ENCODE data around the gene CLSTN1.

The CLSTN1 gene

DNA sequence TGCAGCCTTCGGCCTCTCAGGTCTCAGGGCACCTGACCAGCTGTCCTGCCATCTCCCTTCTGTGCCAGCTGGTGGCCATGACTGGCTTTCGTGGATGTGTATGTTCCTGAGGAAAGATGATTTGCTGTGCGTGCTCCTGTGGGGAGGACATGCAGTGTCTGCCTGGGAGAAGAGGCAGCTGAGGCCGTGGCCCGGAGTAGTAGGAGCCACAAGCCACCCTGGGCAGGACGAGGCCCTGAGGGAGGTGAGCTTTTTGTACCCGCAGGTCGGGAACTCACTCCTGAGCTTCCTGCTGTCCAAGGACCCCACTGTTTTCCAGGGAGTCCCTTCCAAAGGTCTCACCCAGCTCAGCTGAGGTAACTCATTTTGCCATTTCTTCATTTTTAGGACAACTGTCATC lies 113.7 kb downstream of the CLSTN1 start:
- no peak for DNase-seq

DNA sequence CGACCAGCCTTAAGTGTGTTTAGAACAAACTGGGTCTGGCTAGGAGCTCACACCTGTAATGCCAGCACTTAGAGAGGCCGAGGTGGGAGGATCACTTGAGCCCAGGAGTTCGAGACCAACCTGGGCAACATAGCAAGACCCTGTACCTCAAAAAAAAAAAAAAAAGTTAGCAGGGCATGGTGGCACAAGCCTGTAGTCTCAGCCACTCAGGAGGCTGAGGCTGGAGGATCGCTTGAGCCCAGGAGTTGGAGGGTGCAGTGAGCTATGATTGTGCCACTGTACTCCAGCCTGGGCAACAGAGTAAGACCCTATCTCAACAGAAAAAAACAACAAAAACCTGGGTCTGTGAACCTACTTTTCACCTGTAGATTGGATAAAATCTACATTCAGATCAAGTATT lies 117.6 kb downstream of the CLSTN1 start:
- DNase-seq = no peak

DNA sequence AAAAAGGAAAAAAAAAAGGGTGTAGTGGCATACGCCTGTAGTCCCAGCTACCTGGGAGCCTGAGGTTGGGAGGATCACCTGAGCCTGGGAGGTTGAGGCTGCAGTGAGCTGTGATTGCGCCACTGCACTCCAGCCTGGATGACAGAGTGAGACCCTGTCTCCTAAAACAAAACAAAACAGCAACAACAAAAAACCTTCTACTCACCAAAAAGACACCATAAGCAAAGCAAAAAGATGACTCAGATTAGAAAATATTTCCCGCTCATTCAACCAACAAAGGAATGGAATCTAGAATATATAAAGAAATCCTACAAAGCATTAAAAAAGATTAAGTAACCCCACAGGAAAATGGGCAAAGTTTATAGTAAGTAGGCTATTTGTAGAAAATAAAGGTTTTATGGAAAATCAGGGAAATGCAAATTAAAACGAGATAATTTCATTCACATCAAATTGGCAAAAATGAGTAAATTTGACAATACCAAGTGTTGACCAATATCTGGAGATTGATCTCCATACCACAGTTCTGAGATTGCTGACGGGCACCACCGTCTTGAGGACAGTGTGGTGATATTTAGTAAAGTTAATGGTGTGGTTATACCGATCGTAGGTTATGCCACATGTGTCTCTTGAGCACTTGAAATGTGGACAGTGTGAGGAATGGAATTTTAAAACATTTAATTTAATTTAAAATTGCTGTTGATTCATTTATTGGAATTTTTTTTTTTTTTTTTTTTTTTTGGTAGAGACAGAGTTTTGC lies 118.2 kb downstream of the CLSTN1 start:
- peak; percentile 50 for DNase-seq

DNA sequence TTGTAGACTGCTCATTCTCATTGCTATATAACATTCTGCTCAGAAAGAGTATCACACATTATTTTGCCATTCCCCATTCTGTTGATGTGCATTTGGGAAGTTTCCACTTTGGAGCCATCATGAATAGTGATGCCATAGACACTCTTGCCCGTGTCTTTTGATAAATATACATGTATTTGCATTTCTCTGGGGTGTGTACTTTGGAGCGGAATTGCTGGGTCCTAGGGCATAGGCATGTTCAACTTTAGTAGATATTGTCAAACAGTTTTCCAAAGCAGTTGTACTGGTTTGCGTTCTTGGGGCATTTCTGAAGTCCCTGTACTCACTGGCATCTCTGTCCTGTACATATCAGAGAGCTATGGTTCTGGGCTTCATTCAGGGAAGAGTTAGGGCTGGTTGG lies 120.1 kb downstream of the CLSTN1 start:
- no peak for DNase-seq

DNA sequence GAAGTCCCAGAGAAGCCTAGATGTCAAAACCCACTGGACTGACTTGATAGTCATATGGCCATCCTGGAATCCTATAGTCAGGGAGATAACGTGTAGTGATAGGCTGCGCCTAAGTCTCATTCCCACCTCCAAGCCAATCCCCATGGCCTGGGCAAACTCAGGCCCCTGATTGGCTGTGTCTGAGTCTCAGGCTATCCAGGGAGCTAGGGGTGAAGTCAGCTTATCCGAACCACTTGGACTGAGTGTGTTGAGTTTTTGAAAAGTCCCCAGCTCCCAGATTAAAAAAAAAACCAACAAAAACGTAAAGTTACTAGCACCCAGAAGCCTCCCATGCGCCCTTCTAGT lies 120.6 kb downstream of the CLSTN1 start:
- no peak for DNase-seq

DNA sequence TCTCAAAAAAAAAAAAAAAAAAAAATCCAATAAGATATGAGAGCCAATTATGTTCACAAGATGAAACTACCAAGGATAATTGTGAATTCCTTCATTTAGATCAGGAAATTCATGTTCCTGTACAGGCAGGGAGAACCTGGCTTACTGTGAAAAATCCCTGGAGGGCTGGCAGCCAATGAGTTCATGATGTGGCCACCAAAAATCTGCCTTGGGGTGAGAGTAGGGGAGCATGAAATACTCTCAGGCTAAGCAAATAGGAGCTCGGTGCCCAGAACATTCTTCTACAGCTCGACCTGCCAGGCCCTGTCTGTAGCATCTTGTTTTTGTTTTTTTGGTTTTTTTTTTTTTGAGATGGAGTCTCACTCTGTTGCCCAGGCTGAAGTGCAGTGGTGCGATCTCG lies 122.1 kb downstream of the CLSTN1 start:
- no peak for DNase-seq

DNA sequence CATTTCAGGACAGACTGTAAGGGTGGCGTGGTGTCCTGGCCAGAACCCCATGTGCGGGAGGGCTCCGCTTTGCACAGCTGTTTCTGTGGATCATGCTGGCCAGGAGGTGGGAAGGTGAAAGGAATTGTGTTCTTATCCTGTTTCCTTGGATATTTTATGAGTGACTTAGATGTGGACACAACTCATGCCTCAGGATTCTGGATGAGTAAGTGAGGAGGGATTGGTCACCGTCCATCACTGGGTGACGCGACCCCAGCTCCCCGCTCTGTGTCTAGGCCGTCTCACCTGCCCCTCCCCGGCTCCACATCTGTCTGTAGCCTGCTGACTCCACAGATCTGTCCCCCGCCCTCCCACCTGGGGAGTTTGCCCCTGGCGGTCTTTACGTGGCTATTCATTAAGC lies 123.4 kb downstream of the CLSTN1 start:
- DNase-seq = no peak

DNA sequence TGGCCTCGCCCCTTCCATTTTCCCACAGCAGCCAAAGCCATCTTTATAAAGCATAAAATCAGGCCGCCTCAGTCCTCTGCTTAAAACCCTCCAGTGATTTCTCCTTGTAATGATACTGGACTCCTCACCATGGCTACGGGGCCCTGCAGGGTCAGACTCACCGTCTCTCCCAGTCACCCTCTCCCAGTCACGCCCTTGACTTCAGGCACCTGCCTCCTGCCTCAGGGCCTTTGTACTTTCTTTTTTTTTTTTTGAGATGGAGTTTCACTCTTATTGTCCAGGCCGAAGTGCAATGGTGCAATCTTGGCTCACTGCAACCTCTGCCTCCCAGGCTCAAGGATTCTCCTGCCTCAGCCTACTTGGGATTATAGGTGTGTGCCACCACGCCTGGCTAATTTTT lies 124.4 kb downstream of the CLSTN1 start:
- DNase-seq = no peak

DNA sequence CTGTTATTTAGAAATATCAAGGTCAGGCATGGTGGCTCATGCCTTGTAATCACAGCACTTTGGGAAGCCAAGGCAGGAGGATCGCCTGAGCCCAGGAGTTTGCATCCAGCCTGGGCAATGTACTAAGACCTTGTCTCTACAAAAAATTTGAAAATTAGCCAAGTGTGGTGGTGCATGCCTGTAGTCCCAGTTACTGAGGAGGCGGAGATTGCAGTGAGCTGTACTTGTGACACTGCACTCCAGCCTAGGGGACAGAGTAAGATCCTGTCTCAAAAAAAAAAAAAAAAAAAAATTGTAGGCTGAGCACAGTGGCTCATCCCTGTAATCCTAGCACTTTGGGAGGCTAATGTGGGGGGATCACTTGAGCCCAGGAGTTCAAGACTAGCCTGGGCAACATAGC lies 127.0 kb downstream of the CLSTN1 start:
- DNase-seq = no peak

DNA sequence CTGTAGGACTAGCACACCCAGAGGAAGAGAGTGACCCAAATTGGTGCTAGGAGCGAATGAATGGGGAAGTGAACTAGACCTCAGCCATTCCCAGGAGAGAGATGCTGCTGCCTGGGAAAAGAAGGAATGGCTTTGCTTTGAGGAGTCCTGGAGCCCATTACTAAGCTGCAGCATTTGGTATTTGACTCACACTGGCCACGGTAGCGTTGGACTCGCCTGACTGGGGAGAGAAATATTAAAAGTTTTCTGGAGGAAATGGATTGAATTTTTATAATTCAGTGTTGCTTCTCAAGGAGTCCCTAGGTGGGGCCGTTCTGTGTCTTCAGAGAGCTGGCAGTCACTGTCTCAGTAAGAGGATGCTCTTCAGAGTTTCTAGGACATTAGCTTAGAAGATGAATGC lies 132.1 kb downstream of the CLSTN1 start:
- DNase-seq = no peak

DNA sequence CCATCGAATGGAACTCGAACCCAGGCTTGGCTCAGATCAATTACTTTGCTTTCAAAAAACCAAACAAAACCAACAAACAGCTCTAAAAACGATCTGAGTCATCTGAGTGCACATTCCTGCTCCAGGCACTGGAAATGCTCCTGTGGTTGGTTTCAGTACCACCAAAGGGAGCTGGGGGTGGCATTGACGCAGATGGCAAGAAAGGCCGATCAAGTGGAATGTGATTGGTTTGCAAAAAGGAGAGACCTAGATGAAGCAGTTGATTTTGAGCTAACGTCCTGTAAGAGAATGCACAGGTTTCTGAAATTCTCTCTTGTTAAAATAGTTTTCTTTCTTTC lies 132.7 kb downstream of the CLSTN1 start:
- DNase-seq = no peak

DNA sequence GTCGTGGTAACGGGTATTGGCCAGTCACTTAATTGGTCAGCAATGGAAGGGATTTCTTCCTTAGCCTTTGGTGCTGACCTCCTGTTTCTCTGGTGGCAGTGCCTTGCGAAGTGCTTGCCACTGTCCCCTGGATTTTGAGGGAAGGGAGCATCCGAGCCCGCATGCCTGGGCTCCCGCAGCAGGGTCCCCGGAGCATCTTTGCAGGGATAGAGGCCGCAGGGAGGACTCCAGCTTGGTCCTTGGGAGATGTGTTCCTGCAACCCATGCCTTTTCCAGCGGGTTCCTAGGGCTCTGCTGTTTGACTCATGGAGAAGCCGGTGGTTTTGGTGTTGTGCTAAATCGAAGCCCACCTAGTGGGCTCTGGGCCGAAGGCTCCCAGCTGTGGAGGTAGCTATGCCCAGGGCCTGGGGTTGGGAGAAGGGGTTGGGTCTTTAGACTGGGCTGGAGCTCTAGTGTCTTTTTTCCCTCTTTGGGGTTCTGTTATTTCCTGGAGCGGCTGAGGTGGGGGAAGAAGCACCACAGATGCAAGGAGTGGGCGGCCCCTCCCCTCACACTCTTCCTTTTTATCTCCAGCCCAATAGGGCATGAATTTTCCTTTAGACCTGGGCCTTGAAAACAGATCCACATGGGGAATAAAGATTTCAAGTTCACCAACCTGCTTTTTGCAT lies 133.2 kb downstream of the CLSTN1 start:
- no peak for DNase-seq

DNA sequence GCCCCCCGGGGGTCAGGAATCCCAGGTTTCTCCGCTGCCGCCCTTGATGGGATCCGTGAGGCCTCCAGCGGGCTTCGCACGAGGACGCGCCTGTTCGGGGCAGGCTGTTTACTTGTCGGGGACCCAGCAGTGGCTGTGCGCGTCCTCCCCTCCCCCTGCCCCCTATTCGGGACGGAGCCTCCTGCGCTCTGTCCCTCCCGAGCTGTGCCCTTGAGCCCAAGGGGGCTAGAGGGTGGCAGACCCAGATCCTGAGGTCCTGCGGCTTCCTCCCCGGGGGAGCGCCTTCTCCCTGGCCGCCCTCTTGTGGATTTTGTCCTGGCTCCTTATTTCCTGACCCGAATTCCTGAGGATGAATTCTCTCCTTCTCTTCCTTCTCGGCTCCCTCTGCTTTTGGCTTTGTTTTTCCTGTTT lies 133.8 kb downstream of the CLSTN1 start:
- DNase-seq = no peak

DNA sequence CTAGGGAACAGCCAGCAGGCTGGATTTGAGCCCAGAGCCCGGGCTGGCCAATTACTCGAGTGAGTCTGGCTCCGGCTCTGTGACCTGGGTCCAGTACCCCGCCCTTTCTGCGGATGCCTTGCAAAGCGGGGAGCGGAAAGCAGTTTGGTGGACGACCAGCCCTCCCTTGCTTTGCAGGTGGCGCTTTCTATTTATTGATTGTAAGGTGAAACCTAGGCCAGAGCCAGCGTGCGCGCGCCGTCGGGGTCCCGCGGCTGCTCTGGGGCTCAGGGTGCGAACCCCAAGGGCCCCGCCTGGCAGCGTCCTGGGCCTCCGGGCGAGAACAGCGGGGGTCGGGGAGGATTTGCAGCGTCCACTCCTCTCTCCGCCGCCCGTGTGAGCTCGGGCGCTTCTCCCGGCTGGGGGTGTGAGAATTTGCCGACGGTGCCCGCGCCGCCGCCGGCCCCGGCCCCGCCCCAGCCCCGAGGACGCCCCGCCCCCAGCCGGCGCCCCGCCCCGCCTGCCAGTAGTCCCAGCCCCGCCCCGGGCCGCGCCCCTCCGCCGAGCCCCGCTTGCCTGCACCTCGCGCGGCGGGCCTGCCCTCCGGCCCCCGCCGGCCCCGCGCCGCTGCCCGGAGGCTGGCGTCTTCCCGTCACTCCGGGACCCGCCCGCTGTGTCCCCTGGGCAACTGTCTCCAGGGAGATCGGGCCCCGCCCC lies 134.6 kb downstream of the CLSTN1 start:
- DNase-seq = peak; percentile 88

DNA sequence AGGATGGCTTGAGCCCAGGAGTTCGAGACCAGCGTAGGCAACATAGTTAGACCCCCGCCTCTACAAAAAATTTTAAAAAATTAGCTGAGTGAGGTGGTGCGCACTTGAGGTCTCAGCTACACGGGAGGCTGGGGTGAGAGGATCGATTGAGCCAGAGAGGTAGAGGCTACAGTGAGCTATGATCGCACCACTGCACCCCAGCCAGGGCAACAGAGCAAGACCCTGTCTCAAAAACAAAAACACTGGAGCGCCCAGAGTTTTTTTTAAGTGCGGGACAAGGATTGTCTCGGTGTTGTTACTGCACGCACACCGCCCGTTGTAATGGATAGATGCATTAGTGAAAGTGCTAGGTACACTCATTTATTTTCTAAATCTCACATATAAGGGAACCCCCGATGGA lies 135.2 kb downstream of the CLSTN1 start:
- DNase-seq = no peak

DNA sequence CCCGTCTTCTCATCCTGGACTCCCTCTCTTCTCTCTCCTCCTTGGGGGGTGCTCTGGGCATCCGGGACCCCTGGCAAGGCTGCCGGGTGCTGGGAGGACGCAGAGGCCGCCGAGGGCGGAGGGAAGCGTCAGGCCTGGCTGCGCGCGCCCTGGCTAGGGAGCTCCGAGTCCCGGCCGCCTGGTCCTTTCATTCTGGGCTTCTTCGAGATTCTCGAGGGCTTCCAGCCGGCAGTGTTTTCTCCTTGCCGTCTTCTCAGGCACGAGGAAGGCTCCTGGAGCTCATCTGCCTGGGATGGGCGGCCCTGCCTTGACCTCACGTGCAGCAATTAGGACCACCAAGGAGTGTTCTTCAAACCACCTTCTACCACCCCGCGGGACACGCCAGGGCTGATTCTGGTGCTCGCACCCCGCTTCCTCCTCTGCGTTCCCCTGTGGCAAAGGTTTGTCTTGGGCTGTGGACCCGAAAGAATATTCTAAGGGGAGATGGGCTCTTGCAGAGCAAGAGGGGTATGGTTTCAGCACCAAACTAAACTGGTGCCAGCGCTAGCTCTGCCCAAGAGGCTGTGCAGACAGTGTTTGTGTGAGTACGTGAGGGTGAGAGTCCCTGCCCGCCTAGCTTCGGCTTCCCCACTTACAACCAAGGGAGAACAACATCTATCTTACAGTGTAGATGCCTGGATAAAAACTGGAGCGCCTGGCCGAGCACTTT lies 135.7 kb downstream of the CLSTN1 start:
- DNase-seq = no peak

DNA sequence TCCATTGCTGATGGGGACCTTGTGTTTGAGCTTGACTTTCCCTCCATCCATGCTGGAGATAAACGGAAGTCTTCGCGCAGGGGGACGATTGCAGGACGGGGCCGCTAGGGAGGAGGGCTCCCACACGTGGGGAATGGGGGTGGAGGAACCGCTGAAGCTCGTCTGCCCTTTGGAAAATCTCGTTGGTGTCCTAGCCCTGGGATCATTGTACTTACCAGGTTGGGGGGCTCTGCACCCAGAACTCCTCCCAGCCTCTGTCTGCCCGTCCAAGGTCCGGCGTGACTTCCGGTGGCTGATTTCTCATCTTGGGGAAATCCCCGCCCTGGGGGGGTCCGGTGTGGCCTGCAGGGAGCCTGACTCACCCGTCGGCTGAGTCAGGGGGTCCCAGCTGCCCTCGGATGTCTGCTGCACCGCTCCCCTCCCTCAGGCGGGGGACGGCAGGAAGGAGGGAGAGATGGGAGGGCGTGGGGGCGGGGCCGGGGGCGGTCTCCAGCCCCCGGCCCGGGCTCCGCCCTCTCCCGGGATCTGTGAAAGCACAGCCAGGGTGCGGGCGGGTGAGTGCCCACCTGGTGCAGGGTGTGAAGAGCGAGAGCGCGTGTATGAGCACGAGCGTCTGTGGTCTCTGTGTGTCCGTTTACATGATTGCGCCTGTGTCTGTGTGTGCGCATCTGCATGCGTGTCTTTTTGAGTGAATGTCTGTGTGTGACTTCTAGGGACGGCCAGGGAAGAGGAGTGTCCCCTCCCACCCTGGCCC lies 136.5 kb downstream of the CLSTN1 start:
- DNase-seq = peak; percentile 70

DNA sequence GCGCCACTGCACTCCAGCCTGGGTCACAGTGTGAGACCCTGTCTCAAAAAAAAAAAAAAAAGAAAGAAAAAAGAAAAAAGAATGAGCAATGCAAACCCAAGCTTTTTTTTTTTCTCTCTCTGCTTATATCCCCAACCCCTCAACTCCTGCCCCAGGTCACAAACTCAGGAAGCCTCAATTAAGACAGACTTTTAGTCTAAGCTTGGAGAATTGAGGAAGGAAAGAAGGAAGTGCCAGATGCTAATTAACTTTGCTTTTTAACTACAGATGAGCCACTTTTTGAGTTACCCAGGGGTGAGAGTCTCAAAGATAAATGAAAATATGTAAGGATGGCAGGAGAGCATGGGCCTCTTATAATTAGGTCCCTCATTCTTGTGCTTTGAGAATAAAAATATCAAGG lies 139.0 kb downstream of the CLSTN1 start:
- DNase-seq = no peak

DNA sequence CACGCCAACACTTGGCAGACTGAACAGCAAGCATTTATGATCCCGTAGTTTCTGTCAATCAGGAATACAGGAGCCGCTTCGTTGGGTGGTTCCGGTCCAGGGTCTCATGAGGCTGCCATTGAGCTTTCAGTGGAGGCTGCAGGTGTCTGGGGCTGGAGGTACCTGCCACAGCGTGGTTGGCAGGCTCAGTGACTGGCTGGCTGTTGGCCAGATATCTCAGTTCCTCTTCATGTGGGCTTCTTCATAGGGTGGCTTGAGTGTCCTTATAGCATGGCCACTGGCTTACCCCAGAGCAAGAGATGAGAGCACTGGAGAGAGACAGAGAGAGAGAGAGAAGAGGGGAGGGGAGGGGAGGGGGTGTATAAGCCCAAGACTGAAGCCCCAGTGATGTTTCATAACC lies 142.9 kb downstream of the CLSTN1 start:
- no peak for DNase-seq

DNA sequence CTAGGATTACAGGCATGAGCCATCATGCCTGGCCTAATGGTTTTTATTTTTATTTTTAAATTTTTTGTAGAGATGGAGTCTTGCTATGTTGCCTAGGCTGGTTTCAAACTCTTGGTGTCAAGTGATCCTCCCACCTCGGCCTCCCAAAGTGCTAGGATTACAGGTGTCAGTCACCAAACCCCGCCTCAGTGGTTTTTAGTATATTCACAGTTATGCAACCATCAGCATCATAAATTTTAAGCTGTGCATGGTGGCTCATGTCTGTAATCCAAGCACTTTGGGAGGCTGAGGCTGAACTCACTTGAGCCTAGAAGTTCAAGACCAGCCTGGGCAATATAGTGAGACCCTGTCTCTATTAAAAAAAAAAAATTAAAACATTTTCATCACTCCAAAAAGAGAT lies 143.7 kb downstream of the CLSTN1 start:
- no peak for DNase-seq
